ENCODE data around the gene CAMTA1. TPM values are rescaled to one million over a fixed set of nuclear protein-coding genes. Genes with fewer than 3 reads are reported as not detected.

The CAMTA1 gene
- total and polyA plus RNA-seq, 9 of the 15 experiments (the other 6 are each of a cell fraction or from before 2014, with no cell fraction given) = 43.9 to 161 (median 65.9) TPM

DNA sequence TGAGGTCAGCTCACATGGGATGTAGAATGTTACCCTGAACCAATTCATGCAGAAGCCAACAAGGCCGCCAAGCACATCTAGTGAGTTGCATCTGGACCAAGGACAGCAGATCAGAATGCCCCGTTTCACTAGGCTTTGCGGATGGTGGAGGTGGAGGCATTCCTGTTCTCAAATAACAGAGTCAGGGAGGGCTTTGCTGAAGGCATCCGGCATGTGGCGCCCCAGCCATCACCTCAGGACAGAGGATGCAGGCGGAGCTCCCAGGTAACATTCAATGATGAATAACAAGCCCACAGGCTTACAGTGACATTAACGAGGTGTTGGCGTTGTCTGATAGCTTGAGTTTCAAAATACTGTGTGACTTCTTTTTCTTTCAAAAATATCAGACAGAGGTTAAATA lies 476.2 kb downstream of the CAMTA1 start (continued):
- TF ChIP-seq, protein P1, sequence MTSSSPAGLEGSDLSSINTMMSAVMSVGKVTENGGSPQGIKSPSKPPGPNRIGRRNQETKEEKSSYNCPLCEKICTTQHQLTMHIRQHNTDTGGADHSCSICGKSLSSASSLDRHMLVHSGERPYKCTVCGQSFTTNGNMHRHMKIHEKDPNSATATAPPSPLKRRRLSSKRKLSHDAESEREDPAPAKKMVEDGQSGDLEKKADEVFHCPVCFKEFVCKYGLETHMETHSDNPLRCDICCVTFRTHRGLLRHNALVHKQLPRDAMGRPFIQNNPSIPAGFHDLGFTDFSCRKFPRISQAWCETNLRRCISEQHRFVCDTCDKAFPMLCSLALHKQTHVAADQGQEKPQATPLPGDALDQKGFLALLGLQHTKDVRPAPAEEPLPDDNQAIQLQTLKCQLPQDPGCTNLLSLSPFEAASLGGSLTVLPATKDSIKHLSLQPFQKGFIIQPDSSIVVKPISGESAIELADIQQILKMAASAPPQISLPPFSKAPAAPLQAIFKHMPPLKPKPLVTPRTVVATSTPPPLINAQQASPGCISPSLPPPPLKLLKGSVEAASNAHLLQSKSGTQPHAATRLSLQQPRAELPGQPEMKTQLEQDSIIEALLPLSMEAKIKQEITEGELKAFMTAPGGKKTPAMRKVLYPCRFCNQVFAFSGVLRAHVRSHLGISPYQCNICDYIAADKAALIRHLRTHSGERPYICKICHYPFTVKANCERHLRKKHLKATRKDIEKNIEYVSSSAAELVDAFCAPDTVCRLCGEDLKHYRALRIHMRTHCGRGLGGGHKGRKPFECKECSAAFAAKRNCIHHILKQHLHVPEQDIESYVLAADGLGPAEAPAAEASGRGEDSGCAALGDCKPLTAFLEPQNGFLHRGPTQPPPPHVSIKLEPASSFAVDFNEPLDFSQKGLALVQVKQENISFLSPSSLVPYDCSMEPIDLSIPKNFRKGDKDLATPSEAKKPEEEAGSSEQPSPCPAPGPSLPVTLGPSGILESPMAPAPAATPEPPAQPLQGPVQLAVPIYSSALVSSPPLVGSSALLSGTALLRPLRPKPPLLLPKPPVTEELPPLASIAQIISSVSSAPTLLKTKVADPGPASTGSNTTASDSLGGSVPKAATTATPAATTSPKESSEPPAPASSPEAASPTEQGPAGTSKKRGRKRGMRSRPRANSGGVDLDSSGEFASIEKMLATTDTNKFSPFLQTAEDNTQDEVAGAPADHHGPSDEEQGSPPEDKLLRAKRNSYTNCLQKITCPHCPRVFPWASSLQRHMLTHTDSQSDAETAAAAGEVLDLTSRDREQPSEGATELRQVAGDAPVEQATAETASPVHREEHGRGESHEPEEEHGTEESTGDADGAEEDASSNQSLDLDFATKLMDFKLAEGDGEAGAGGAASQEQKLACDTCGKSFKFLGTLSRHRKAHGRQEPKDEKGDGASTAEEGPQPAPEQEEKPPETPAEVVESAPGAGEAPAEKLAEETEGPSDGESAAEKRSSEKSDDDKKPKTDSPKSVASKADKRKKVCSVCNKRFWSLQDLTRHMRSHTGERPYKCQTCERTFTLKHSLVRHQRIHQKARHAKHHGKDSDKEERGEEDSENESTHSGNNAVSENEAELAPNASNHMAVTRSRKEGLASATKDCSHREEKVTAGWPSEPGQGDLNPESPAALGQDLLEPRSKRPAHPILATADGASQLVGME (CRISPR knock-in tag; IDR thresholded peaks at IDR 0.05) = no peak
- TF ChIP-seq KLF1 (tag; IDR thresholded peaks at IDR 0.05) = no peak
- TF ChIP-seq SAFB2 (IDR thresholded peaks at IDR 0.05; ENCODE audit: borderline replicate concordance, low read depth, low read length, severe bottlenecking) = no peak
- TF ChIP-seq PHF8 (IDR thresholded peaks at IDR 0.05; ENCODE audit: borderline replicate concordance, low read length) = no peak
- TF ChIP-seq SMARCB1 (IDR thresholded peaks at IDR 0.05; ENCODE audit: insufficient read length, low read depth) = no peak
- TF ChIP-seq, protein P2, sequence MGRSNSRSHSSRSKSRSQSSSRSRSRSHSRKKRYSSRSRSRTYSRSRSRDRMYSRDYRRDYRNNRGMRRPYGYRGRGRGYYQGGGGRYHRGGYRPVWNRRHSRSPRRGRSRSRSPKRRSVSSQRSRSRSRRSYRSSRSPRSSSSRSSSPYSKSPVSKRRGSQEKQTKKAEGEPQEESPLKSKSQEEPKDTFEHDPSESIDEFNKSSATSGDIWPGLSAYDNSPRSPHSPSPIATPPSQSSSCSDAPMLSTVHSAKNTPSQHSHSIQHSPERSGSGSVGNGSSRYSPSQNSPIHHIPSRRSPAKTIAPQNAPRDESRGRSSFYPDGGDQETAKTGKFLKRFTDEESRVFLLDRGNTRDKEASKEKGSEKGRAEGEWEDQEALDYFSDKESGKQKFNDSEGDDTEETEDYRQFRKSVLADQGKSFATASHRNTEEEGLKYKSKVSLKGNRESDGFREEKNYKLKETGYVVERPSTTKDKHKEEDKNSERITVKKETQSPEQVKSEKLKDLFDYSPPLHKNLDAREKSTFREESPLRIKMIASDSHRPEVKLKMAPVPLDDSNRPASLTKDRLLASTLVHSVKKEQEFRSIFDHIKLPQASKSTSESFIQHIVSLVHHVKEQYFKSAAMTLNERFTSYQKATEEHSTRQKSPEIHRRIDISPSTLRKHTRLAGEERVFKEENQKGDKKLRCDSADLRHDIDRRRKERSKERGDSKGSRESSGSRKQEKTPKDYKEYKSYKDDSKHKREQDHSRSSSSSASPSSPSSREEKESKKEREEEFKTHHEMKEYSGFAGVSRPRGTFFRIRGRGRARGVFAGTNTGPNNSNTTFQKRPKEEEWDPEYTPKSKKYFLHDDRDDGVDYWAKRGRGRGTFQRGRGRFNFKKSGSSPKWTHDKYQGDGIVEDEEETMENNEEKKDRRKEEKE (IDR thresholded peaks at IDR 0.05; ENCODE audit: borderline replicate concordance in 1 of 2, control insufficient read depth in 1 of 2, low read depth in 2 of 2, low read length in 1 of 2) = no peak
- TF ChIP-seq HMG20B (CRISPR knock-in tag; IDR thresholded peaks at IDR 0.05) = no peak
- no peak for TF ChIP-seq HNRNPH1 (optimal IDR thresholded peaks at IDR 0.05; ENCODE audit: low read depth, low read length)
- TF ChIP-seq, protein P3, sequence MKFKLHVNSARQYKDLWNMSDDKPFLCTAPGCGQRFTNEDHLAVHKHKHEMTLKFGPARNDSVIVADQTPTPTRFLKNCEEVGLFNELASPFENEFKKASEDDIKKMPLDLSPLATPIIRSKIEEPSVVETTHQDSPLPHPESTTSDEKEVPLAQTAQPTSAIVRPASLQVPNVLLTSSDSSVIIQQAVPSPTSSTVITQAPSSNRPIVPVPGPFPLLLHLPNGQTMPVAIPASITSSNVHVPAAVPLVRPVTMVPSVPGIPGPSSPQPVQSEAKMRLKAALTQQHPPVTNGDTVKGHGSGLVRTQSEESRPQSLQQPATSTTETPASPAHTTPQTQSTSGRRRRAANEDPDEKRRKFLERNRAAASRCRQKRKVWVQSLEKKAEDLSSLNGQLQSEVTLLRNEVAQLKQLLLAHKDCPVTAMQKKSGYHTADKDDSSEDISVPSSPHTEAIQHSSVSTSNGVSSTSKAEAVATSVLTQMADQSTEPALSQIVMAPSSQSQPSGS (CRISPR knock-in tag; IDR thresholded peaks at IDR 0.05) = no peak
- TF ChIP-seq DACH1 (IDR thresholded peaks at IDR 0.05; ENCODE audit: partially characterized antibody) = no peak
- no peak for TF ChIP-seq E2F3 (CRISPR knock-in tag; IDR thresholded peaks at IDR 0.05)
